H9 (cell line): ENCODE results near the gene SLC29A4. TPM values are rescaled to one million over a fixed set of nuclear protein-coding genes. Genes with fewer than 3 reads are reported as not detected.

ENCODE experiments used
- DNase-seq: peaks from one replicate; pipeline ENCODE4 v3.0.0-alpha.2; 2017
- H2AFZ ChIP-seq: one replicate; pipeline ENCODE4 v1.6.1; 2013; ENCODE audit warnings: mild to moderate bottlenecking, low read length, control low read depth, moderate library complexity
- H2AK5ac ChIP-seq: 2 replicates; pipeline ENCODE4 v1.6.1; 2013; ENCODE audit warnings: low read length, control low read depth, mixed read lengths; ENCODE audit not compliant: insufficient read length
- H2BK120ac ChIP-seq: one replicate; pipeline ENCODE4 v1.6.1; 2013; ENCODE audit warnings: low read depth, mild to moderate bottlenecking, low read length, control low read depth, inconsistent platforms; ENCODE audit not compliant: poor library complexity, severe bottlenecking
- H2BK12ac ChIP-seq: 2 replicates; pipeline ENCODE4 v1.6.1; 2013; ENCODE audit warnings: low read length, control low read depth, mixed read lengths, low read depth; ENCODE audit not compliant: insufficient read length
- H2BK15ac ChIP-seq: 2 replicates; pipeline ENCODE4 v1.6.1; 2013; ENCODE audit warnings: low read depth, low read length, control low read depth
- H2BK20ac ChIP-seq: one replicate; pipeline ENCODE4 v1.6.1; 2013; ENCODE audit warnings: low read depth, mild to moderate bottlenecking, low read length, control low read depth, inconsistent platforms; ENCODE audit not compliant: poor library complexity, severe bottlenecking
- H2BK5ac ChIP-seq: 2 replicates; pipeline ENCODE4 v1.6.1; 2013; ENCODE audit warnings: low read length, control low read depth, mixed read lengths; ENCODE audit not compliant: insufficient read length
- H3K14ac ChIP-seq: 2 replicates; pipeline ENCODE4 v1.6.1; 2013; ENCODE audit warnings: low read length, control low read depth; ENCODE audit not compliant: insufficient read depth
- H3K18ac ChIP-seq: 2 replicates; pipeline ENCODE4 v1.6.1; 2013; ENCODE audit warnings: low read depth, mild to moderate bottlenecking, mixed read lengths, low read length, control low read depth; ENCODE audit not compliant: insufficient read length
- H3K23ac ChIP-seq: 2 replicates; pipeline ENCODE4 v1.6.1; 2013; ENCODE audit warnings: low read length, control low read depth, mixed read lengths, low read depth; ENCODE audit not compliant: insufficient read length
- H3K23me2 ChIP-seq: 2 replicates; pipeline ENCODE4 v1.6.1; 2013; ENCODE audit warnings: low read depth, mild to moderate bottlenecking, mixed read lengths, low read length, control low read depth; ENCODE audit not compliant: insufficient read length, poor library complexity, severe bottlenecking
- H3K27ac ChIP-seq: 2 replicates; pipeline ENCODE4 v1.5.1; 2013; ENCODE audit warnings: low read length, control low read depth, mixed read lengths, low read depth; ENCODE audit not compliant: insufficient read length
- H3K27me3 ChIP-seq: 2 replicates; pipeline ENCODE4 v1.6.1; 2013; ENCODE audit warnings: low read length, control low read depth, inconsistent platforms; ENCODE audit not compliant: insufficient read depth
- H3K4ac ChIP-seq: 2 replicates; pipeline ENCODE4 v1.6.1; 2013; ENCODE audit warnings: low read depth, mild to moderate bottlenecking, control low read depth, inconsistent platforms, low read length, moderate library complexity
- H3K4me1 ChIP-seq: 2 replicates; pipeline ENCODE4 v1.6.1; 2013; ENCODE audit warnings: low read length, control low read depth, inconsistent platforms; ENCODE audit not compliant: insufficient read depth
- H3K4me2 ChIP-seq: 2 replicates; pipeline ENCODE4 v1.6.1; 2013; ENCODE audit warnings: low read length, control low read depth, mixed read lengths; ENCODE audit not compliant: insufficient read length, insufficient read depth
- H3K56ac ChIP-seq: 2 replicates; pipeline ENCODE4 v1.6.1; 2013; ENCODE audit warnings: low read depth, mild to moderate bottlenecking, mixed read lengths, low read length, control low read depth; ENCODE audit not compliant: insufficient read length
- H3K79me1 ChIP-seq: 2 replicates; pipeline ENCODE4 v1.6.1; 2013; ENCODE audit warnings: low read depth, mild to moderate bottlenecking, moderate library complexity, low read length, control low read depth, inconsistent platforms; ENCODE audit not compliant: insufficient read depth, poor library complexity, severe bottlenecking
- H3K79me2 ChIP-seq: 2 replicates; pipeline ENCODE4 v1.6.1; 2013; ENCODE audit warnings: low read length, control low read depth, inconsistent platforms; ENCODE audit not compliant: insufficient read depth
- H3K9ac ChIP-seq: 2 replicates; pipeline ENCODE4 v1.6.1; 2013; ENCODE audit warnings: low read length, control low read depth, mixed read lengths; ENCODE audit not compliant: insufficient read length; ENCODE audit errors: extremely low read depth
- H3K9me3 ChIP-seq: one replicate; pipeline ENCODE4 v1.6.1; 2013; ENCODE audit warnings: low read depth, low read length, inconsistent platforms; ENCODE audit not compliant: control insufficient read depth
- H3T11ph ChIP-seq: one replicate; pipeline ENCODE4 v1.6.1; 2013; ENCODE audit warnings: mild to moderate bottlenecking, low read length, control low read depth, inconsistent platforms
- H4K20me1 ChIP-seq: one replicate; pipeline ENCODE4 v1.6.1; 2013; ENCODE audit not compliant: control insufficient read depth, insufficient read length, insufficient read depth
- H4K5ac ChIP-seq: 2 replicates; pipeline ENCODE4 v1.6.1; 2013; ENCODE audit warnings: low read depth, mild to moderate bottlenecking, mixed read lengths, low read length, control low read depth; ENCODE audit not compliant: insufficient read length
- H4K8ac ChIP-seq: replicated peaks from 2 replicates; pipeline ENCODE4 v1.6.1; 2013; ENCODE audit warnings: low read length, control low read depth, mixed read lengths, low read depth; ENCODE audit not compliant: insufficient read length
- H4K91ac ChIP-seq: 2 replicates; pipeline ENCODE4 v1.6.1; 2013; ENCODE audit warnings: low read depth, mild to moderate bottlenecking, moderate library complexity, mixed read lengths, low read length, control low read depth; ENCODE audit not compliant: insufficient read length
- H3K27ac Mint-ChIP-seq, 3 experiments: 2 replicates in 2 of 3; 3 replicates in 1 of 3; pipeline ENCODE4 v1.8.0; 2020 to 2021; ENCODE audit warnings: mixed read lengths in 3 of 3, mild to moderate bottlenecking in 1 of 3, moderate library complexity in 1 of 3
- H3K27me3 Mint-ChIP-seq: 2 replicates; pipeline ENCODE4 v1.8.0; 2021; ENCODE audit warnings: low read depth, mild to moderate bottlenecking, moderate library complexity, mixed read lengths
- H3K36me3 Mint-ChIP-seq, 3 experiments: 2 replicates in 2 of 3; 3 replicates in 1 of 3; pipeline ENCODE4 v1.8.0; 2020 to 2021; ENCODE audit warnings: low read depth in 3 of 3, mixed read lengths in 3 of 3; ENCODE audit not compliant: insufficient read depth in 1 of 3
- H3K4me1 Mint-ChIP-seq, 2 experiments: 2 replicates each; pipeline ENCODE4 v1.8.0; 2020; ENCODE audit warnings: mixed read lengths in 2 of 2
- H3K4me3 Mint-ChIP-seq, 2 experiments: 2 replicates in 1 of 2; 3 replicates in 1 of 2; pipeline ENCODE4 v1.8.0; 2020 to 2021; ENCODE audit warnings: mild to moderate bottlenecking in 2 of 2, mixed read lengths in 2 of 2, moderate library complexity in 1 of 2
- H3K9me3 Mint-ChIP-seq, 2 experiments: 2 replicates in 1 of 2; 3 replicates in 1 of 2; pipeline ENCODE4 v1.8.0; 2020; ENCODE audit warnings: mild to moderate bottlenecking in 2 of 2, mixed read lengths in 2 of 2, moderate library complexity in 1 of 2
- CTCF ChIP-seq: fragments of 200-600 bp; sonication (generic); conservative IDR thresholded peaks from 3 replicates; pipeline ENCODE4 v1.8.0; 2021; ENCODE audit warnings: antibody characterized with exemption, mild to moderate bottlenecking
- WGBS: extraction: QIAGEN DNeasy Blood & Tissue Kit; methylation state at CpG from one replicate; pipeline ENCODE4 v1.1.7; 2013; ENCODE audit warnings: missing lambda C conversion rate, low lambda C conversion rate, mixed read lengths; ENCODE audit not compliant: insufficient read length; ENCODE audit errors: extremely low coverage; 5-methylcytosine and 5-hydroxymethylcytosine counted together
- total RNA-seq: library from RNA; stranded (reverse); gene quantifications from 2 replicates; pipeline ENCODE4 v1.2.1, GENCODE V29; 2021

Gene SLC29A4
- total RNA-seq, 1 experiment from 2014 or later = 12.4 TPM

- peaks cover 0 to 11% of the 10 kb centered on the region in 2 experiments; a peak in 2 of 4 replicates for H3K4me1 Mint-ChIP-seq
- H4K91ac ChIP-seq = no peak overlapping the region
- H4K5ac ChIP-seq = no peak overlapping the region
- H3K36me3 Mint-ChIP-seq = no peaks in the 10 kb centered on the region; a peak in 1 of 7 replicates
- no peaks in the 10 kb centered on the region for H3K4me1 ChIP-seq
- H3K9me3 ChIP-seq = no peaks in the 10 kb centered on the region
- H3K4ac ChIP-seq = no peak overlapping the region
- H2AFZ ChIP-seq = no peak overlapping the region
- H3K18ac ChIP-seq = no peak overlapping the region
- no peak for DNase-seq
- TF ChIP-seq CTCF = no peak
- H4K20me1 ChIP-seq = no peaks in the 10 kb centered on the region
- no peak overlapping the region for H2BK20ac ChIP-seq
- H3K9me3 Mint-ChIP-seq = no peaks in the 10 kb centered on the region
- no peaks in the 10 kb centered on the region for H3K79me2 ChIP-seq
- H3K14ac ChIP-seq = no peak overlapping the region
- H3K27ac Mint-ChIP-seq = no peak overlapping the region
- no peak overlapping the region for H3K4me2 ChIP-seq
- H2BK15ac ChIP-seq = no peak overlapping the region
- no peak overlapping the region for H3K4me3 Mint-ChIP-seq
- no peaks in the 10 kb centered on the region for H3K23me2 ChIP-seq
- H2BK120ac ChIP-seq = no peak overlapping the region
- no peak overlapping the region for H3K27ac ChIP-seq
- no peak overlapping the region for H3K9ac ChIP-seq
- no peak overlapping the region for H2BK12ac ChIP-seq
- H4K8ac ChIP-seq = no peak overlapping the region
- no peaks in the 10 kb centered on the region; the same call in 1 of the 2 replicates for H3K27me3 Mint-ChIP-seq
- no peak overlapping the region for H3K56ac ChIP-seq
- no peaks in the 10 kb centered on the region for H3K79me1 ChIP-seq
- no peak overlapping the region for H3K23ac ChIP-seq
- no peak overlapping the region for H3T11ph ChIP-seq
- no peaks in the 10 kb centered on the region for H3K27me3 ChIP-seq
- WGBS = no CpG with 5 or more reads among the region's 3 CpGs
- no peak overlapping the region for H2BK5ac ChIP-seq
- no peak overlapping the region for H2AK5ac ChIP-seq
Measured at GRCh38 chr7:5330288-5330687, 47.5 kb downstream of the SLC29A4 start.
